ENCODE results near the gene PRICKLE1.

The PRICKLE1 gene

DNA sequence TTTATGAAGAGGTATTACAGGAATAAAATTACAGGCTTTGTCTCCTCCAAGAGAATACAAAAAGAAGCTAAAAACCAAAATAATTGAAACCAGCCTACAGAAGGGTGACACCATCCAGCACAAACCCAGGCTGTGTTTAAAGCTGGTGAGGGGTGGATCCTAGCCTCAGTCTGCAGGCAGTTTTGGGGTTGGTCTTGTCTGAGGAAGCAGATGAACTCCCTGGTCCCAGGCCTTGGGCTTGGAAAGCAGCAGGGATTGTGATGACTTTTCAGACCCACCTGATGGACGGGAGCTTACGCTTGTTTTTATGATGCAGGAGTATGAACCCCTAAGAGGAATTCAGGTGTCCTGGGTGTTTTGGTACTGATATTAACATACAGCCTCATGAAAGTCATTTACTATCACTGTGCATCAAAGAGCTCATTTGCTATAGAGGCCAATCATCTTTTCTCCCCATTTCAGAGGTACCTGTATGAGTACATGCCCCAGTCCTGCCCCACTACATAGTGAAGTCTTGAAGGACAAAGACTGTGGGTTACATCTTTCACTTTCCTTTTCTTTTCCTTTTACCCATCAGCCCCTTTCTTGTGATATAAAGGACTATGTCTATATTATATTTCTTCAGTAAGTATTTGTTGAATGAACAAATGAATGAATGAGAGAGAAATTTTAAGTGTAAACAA, 18.1 kb downstream of the PRICKLE1 start:
- H3K4me3 ChIP-seq (ENCODE audit: low read length): no peak overlapping the region
- no peak for TF ChIP-seq CTCF (conservative IDR thresholded peaks at IDR 0.05; ENCODE audit: low read length)
- DNase-seq (ENCODE audit: low read depth): no peak

GRCh38 chr12:42570076-42570475, 19.5 kb downstream of the PRICKLE1 start:
- DNase-seq (ENCODE audit: low read depth): no peak
- no peak overlapping the region for H3K4me3 ChIP-seq (ENCODE audit: low read length)
- no peak for TF ChIP-seq CTCF (conservative IDR thresholded peaks at IDR 0.05; ENCODE audit: low read length)

DNA sequence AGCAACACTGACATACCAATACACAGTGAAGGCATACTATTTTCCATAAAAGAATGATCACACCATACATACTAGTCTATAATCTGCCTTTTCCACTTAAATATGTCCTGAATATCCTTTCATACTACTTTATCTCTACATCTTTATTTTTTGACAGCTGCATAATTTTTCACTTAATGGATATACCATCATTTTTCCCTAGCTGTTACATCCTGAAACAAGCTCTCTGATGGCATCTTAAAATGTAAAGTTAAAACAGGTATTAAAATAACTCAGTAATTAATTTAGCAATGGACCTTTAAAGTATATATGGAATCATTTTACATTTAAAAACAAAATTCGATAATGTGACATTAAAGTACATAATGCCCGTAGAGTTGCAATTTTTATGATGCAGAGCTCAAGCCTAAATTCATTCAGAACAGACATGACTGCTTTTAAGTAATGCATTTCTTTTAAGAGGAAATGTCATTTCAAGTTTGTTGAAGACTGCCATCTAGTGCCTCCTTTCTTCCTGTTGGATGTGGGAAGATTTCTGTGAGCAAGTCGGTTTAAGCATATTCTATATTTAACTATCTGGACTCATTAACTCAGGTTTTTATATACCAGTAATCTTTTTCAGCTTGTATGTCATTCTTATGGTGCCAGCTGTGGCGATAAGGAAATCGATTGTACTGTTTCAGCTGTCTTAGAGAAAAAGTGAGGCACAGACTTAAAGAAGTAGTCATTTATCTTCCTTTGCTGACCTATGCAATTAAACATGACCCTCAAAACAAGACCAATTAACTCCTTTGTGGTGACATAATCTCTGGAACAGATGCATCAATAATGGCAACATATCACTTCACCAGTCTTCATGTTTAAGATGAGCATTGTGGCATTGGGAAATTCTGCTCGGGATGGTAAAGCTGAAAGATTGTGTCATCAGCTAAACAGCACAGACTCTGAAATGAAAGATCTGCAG, 20.3 kb downstream of the PRICKLE1 start:
- TF ChIP-seq CTCF (conservative IDR thresholded peaks at IDR 0.05; ENCODE audit: low read length): peak; percentile 79
- peak; percentile 74 for DNase-seq (ENCODE audit: low read depth)
- no peak overlapping the region for H3K4me3 ChIP-seq (ENCODE audit: low read length)

- TF ChIP-seq CTCF (conservative IDR thresholded peaks at IDR 0.05; ENCODE audit: low read length): no peak
- H3K4me3 ChIP-seq (ENCODE audit: low read length): no peak overlapping the region
- DNase-seq (ENCODE audit: low read depth): no peak
These were observed 23.9 kb downstream of the PRICKLE1 start for GRCh38 chr12:42565633-42566032.

DNA sequence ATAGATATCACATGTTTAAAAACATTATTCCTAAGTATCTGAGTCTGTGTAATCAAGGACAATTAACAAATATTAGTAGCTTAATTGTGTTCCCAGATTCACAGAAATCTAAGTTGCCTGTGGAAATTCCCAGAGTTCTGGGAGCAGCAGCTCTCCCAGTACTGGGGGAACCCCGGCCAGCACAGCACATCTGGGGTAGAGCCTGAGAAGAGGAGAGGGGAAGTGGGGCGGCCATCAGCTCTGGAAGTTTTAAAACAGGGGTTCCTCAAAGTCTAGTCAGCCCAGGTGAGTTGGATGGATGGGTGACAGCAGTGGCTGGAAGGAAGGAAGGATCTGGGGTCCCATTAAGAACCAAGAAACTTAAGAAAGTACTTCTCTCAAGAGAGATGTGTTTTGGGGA, 24.6 kb downstream of the PRICKLE1 start:
- TF ChIP-seq CTCF (conservative IDR thresholded peaks at IDR 0.05; ENCODE audit: low read length): no peak
- no peak for DNase-seq (ENCODE audit: low read depth)

DNA sequence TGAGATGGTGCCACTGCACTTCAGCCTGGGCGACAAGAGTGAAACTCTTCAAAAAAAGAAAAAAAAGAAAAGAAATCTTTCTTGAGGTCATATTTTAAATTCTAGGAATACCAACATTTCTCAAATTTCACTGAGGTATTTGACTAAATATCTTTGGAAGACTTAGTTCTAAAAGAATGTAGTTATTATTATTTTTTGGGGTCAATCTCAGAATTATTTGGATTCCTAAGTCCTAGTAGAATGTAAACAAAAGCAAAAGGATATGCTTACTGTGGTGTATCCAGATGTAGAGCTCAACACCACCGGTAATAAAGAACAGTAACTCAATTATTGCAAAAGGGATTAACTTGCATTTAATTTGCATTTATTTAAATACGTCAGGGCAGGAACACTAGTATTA, 25.0 kb downstream of the PRICKLE1 start:
- H3K4me3 ChIP-seq (ENCODE audit: low read length): no peak overlapping the region
- peak; percentile 90 for DNase-seq (ENCODE audit: low read depth)

More for the DNA sequence above, 24.6 kb downstream of the PRICKLE1 start:
- H3K4me3 ChIP-seq (ENCODE audit: low read length): no peak overlapping the region

More for the DNA sequence above, 25.0 kb downstream of the PRICKLE1 start:
- TF ChIP-seq CTCF (conservative IDR thresholded peaks at IDR 0.05; ENCODE audit: low read length): no peak
